Activated CD4-positive, CD25-positive, alpha-beta regulatory T cell treated with anti-CD3 and anti-CD28 coated beads, Interleukin-2, amount 50 U/mL, for 16 hours (primary cell): ENCODE data around the gene DLST.

Experiments
- DNase-seq: peaks from one replicate; pipeline ENCODE4 v3.0.0-alpha.2; 2020; ENCODE audit warnings: low read depth, low spot score

DLST gene

GRCh38 chr14:74881431-74882102, at the start of gene DLST:
Gene DLST, plus strand, starts transcription at chr14:74881916. Its CDS starts 38 bp downstream, at chr14:74881954.
- DNase-seq: peak; percentile 69

GRCh38 chr14:74832849-74833248, 48.9 kb upstream of the DLST start:
- DNase-seq: no peak

DNA sequence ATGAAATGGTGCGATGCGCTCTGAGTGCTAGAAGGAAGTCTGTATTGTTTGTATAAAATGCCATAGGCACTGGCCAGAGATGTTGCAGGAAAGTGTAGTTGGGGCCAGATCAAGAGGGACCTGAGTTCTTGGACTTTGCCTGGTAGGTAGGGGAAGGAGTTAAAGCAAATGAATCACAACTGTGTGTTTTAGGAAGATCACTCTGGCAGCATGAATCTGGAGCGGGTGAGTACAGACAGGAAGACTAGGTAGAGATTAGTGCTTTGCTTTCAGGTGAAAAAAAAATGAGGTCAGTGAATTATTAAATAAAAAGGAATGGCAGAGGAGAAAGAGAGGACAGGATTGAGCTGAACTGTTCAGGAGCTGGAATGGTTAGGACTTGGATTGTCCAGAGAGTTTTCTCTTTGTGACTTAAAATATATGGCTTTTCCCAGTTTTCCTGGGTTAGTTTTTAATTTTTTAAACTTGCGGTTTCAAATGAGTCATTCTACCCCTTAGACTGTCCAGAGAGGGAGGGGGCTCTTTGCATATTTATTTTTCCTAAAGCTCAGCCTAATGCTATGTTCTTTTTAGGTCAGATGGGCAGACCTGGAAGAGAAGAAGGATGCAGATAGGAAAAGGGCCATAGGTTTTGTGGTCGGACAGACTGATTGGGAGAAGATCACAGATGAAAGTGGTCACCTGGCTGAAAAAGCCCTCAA, 46.9 kb upstream of the DLST start:
- no peak for DNase-seq

GRCh38 chr14:74835645-74836250, 46.0 kb upstream of the DLST start:
- no peak for DNase-seq

- no peak for DNase-seq
These were observed 45.3 kb upstream of the DLST start for GRCh38 chr14:74836251-74836960.

DNA sequence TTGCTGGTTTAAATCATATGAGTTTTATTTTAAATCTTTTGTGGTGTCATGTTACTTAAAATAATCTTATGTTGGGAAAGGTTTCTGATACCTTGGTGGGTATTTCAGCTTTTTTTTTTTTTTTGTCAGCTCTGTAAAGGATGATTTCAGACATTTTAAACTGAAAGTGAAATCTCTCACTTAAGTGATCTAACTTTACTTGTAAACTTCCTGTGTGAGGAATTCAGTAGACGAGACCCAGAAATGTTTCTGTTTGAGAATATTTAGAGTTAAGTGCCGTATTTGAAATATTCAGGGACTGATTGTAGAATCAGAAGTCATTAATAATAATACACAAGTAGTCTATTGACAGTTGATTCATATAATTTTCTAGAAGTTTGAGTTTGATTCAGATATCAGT, 43.5 kb upstream of the DLST start:
- no peak for DNase-seq

DNA sequence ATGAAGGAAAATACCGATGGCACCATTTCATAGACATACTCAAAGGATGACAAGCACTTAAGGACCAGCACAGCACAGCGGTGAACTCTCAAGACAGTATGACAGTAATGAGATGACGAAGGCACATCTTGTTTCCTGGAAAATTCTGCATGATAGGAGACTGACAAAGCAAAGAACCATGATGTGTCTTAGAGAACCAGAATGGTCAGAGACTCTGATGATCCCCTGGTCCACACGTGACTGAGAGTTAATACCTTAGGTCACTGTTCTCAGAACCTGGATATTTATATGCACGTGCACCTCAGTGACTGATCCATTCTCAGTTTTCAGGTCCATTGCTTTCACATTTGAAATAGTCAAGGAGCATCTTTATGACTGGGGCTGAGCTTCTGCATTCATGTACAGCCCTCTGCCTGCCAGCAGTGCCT, 41.1 kb upstream of the DLST start:
- no peak for DNase-seq

- no peak for DNase-seq
These were observed 40.2 kb upstream of the DLST start for GRCh38 chr14:74841230-74842207.

DNA sequence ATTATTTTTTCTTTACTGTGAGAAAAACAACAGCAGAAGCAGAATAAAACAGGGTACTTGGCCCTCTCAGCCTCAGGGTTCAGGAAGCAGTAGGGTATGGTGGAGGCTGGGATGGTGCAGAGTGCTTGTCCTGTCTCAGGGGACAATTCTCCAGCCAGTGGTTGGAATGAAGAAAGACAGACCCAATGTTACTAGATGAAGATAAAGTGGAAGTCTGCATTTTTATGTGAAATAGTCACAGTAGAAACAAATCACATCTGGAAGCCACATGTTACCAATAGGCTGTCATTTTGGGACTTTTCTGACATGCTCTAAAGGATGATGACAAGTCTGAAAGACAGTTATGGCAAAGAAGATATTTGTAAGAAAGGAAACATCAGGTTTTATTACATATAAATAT, 38.1 kb upstream of the DLST start:
- no peak for DNase-seq

DNA sequence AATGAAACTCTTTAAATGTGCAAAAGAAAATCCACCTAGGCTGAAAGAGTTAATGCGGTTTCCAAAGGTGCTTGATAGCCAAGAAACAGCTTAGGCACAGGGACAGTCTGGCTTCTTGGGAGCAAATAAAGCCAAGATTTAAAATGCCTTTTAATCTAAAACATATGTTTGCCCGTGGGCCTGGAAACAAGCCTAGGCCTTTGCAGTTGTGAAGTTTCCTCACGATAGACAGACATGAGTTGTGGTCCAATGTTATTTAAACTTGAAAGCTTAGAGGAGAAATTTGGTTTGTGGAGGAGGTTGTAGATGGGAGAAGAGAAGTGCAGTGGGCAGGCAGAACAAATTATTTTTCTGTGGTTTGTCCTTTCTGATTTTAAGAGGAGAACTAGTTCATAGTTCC, 35.5 kb upstream of the DLST start:
- DNase-seq: no peak

- DNase-seq: no peak
These were observed 34.6 kb upstream of the DLST start for GRCh38 chr14:74846968-74847665.

DNA sequence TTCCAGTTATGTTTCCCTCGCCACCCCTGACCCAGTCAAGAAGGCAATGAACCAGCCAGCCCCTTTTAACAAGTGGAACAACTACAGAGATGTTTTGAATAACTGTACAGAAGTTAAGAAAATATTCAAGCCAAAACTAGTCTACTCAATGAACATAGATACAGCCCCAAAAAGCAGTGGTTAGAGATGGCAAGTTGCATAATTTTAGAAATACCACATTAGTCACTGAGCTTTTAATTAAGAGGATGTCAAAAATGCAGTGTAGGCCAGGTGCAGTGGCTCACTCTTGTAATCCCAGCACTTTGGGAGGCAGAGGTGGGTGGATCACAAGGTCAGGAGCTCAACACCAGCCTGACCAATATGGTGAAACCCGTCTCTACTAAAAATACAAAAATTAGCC, 32.9 kb upstream of the DLST start:
- DNase-seq: no peak

- DNase-seq: no peak
These were observed 28.7 kb upstream of the DLST start for GRCh38 chr14:74852922-74853530.

- no peak for DNase-seq
These were observed 28.1 kb upstream of the DLST start for GRCh38 chr14:74853581-74853980.

DNA sequence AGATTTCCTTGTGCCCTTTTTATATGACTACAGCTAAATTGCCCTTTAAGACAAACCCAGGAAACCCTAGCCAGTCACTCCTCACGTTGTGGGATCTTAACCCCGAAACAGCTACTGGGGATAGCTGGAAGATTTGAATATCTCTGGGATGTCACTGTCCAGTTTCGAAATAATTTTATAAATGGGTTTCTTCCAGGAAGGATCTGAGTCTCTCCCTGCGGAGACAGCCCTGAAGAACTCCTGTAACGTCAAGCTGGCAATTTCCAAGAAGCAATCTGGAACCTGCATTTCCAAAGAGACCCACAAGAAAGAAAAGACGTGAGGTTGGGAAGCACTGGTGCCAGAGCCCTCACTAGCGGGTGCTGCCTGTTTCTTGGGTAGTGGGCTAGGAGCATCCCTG, 26.7 kb upstream of the DLST start:
- DNase-seq: no peak

GRCh38 chr14:74855945-74856344, 25.8 kb upstream of the DLST start:
- DNase-seq: no peak

- DNase-seq: no peak
These were observed 25.4 kb upstream of the DLST start for GRCh38 chr14:74856366-74856765.

GRCh38 chr14:74858022-74858421, 23.7 kb upstream of the DLST start:
- no peak for DNase-seq

DNA sequence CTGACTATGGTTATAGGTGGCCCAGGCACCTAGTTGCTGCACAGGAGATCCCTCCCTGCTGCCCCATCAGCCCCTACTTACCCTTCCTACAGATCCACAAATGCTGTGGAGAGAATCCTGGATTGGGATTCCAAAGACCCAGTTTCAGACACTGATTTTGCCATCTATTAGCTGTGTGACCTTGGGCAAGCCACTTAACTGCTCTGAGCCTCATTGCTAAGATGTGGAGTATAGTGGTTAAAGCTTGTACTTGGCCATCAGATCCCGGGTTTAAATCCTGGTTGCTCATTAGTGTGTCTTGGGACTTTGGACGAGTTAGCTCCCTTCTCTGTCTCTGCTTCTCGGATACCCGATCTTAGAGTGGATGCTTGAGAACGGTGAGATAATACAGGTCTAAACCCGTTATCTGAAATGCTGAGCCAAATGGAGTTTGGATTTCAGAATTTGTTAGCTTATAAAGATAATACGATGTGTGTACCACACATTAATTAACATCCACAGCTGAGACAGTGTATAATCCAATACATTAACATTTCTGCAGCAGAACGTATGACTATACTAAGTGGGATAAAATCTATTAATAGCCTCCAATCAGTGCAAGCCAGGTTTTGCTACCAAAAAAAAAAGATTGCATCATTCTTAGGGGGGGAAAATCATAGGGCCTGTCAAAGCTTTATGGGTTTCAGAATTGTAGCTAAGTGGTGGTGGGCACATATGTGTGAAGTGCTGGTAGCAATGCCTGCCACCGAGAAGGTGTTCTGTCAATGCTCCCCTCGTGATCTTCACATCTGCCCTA, 21.8 kb upstream of the DLST start:
- no peak for DNase-seq
